Colon (tissue), 2 donors: ENCODE data around the gene SPNS3.

ENCODE experiments used
- FAIRE-seq: peaks from 2 replicates; lab custom pipeline; 2012; peaks lifted over from hg19 to GRCh38; lab: Jason Lieb, UNC
- donor health status: control.
- donor health status: control.

SPNS3 gene, protein sequence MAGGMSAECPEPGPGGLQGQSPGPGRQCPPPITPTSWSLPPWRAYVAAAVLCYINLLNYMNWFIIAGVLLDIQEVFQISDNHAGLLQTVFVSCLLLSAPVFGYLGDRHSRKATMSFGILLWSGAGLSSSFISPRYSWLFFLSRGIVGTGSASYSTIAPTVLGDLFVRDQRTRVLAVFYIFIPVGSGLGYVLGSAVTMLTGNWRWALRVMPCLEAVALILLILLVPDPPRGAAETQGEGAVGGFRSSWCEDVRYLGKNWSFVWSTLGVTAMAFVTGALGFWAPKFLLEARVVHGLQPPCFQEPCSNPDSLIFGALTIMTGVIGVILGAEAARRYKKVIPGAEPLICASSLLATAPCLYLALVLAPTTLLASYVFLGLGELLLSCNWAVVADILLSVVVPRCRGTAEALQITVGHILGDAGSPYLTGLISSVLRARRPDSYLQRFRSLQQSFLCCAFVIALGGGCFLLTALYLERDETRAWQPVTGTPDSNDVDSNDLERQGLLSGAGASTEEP

DNA sequence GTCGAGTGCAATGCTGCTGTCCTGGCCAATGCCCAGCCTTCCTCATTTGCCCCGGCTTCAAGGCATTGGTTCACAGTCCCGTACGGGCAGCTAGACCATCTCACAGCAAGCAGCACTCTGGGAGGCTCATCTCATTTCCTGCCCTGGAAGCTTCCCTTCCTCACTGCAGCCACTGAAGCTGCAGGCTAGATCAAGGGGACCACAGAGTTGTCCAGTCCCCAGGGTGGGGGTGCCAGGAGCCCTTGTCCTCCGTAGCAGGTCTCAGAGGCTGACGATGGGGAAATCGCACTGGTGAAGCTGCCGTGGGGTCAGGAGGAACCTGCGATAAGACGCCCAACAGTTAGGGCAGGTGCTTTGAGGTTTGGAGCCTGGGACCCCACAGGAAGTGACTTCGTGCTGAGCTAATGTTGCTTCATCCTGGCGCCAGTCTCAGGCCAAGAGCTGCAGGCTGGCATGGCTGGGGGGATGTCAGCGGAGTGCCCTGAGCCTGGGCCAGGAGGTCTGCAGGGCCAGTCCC is at the start of gene SPNS3:
SPNS3 (plus strand) TSS at position 426 of the 517 bp plus-strand sequence; CDS start at position 454, 28 bp downstream.
- FAIRE-seq: no peak

DNA sequence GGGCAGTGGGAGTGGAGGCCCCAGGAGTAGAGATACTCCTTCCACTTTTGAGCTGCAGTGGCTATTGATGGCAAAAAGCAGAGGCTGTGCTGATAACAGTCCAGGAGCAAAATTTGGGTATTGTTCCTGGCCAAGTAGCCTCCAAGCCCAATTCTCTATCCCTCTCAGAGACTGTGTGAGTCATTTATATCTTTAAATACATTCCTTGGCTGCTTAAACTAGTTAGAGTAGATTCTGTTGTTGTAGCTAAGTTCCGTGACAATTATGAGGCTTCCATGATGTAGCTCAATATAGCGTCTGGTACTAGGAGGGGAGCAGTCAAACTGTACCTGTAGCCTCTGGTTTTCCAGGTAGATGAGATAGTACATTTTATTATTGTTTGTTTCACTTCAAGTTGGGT is 47.3 kb upstream of the SPNS3 start:
- no peak for FAIRE-seq

DNA sequence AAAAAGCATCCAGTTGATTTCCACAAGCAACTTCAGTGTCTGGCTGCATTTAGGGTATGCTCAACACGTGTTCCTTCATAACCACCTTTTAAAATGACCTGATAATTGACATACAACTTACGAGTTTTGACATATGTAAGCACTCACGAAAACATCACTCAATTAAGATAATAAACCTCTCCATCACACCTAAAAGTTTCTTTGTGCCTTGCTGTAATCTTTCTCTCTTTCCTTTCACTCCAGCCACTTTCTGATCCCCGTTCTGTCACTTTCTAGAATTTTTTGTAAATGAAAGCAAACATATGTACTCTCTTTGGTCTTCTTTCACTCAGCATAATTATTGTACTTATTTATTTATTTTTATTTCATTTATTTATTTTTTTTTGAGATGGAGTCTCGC is 46.6 kb upstream of the SPNS3 start:
- no peak for FAIRE-seq

DNA sequence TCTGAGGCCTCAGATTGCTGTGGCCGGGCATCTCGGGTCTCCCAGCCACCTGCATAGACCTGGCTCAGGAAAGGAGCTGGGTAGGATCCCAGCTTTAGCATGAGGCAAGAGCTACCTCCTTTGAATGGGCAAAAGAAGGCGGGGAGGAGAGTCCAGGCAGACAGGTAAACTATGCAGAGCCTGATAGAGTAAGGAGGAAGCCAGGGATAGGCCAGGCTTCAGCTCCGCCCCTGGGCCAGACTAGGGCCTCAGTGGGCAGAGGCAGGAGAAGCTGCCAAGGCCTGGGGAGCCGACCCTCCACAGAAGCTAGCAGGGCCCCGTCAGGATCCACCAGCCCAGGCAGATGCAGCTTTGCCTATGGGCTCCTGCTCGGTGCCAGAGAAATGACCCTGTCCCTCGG is 44.7 kb upstream of the SPNS3 start:
- FAIRE-seq: no peak

DNA sequence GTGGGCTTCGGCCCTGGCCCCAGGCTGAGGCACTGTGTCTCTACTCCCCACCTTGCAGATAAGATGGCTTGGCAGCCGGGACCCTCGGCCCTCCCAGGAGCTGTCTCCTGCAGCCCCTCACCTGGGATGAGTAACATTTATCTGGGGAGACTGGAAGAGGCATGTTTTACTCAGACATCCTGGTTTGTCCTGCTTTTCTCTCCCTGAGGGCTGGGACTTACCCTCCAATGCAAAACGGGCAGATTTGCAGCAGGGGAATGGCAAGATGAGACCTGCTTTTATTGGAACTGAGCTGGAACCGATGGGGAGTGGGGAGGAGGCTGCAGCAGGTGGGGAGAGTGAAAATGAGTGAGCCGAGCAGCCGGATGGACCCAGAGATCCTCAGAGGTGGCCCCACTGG is 39.9 kb upstream of the SPNS3 start:
- no peak for FAIRE-seq

DNA sequence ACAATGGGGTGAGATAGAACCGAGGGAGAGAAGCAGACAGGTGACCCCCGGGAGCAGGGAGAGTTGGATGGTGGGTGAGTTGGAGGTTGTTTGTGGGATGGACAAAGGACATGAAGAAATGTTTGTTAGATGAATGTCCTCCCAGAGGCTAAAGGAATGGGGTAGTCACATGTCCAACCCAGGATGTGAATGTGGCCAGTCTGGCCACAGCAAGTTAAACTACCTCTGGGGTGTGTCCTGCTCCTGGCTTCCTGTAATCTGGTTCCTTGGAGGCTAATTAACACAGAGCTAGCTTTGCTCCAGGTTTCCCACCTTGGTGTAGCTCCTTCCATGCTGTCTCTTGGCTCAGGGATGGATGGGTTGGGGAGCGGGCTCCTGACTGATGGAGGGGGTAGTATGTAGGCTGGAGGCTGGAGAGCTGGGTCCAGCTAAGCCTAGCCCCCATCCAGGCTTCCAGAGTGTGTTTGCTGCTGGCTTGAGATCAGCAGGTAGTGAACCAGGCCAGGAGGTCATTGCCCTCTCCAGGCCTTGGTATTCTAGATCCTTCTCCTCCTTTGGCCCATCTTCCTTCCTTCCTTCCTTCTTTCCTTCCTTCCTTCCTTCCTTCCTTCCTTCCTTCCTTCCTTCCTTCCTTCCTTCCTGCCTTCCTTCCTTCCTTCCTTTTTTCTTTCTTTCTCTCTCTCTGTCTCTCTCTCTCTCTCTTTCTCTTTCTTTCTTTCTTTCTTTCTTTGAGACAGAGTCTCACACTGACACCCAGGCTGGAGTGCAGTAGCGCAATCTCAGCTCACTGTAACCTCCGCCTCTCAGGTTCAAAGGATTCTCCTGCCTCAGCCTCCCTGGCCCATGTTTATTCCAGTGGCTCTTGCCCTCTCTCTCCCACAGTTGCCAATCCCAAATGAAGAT is 39.3 kb upstream of the SPNS3 start:
- no peak for FAIRE-seq

DNA sequence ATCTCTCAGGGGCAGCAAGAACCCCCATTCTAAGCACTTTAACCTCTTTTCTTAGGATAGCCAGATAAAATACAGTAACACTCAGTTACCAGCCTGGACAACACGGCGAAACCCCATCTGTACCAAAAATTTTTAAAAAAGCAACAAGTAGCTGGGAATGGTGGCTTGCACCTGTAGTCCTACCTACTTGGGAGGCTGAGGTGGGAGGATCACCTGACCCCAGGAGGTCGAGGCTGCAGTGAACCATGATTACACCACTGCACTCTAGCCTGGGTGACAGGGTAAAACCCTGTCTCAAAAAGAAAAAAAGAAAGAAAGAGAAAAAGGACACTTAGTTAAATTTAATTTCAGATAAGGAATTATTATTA is 38.6 kb upstream of the SPNS3 start:
- FAIRE-seq: no peak

DNA sequence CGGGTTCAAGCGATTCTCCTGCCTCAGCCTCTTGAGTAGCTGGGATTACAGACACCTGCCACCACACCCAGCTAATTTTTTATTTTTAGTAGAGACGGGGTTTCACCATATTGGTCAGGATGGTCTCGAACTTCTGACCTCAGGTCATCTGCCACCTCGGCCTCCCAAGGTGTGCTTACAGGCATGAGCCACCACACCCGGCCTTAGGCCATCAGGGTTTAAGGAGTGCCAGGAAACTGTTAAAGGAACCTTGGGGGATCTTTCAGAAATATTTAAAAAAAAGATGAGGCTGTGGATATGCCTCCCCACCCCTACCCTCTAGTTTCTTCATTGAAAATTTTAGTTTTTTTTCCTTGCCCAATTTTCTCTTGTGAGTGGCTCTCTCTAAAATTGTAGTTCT is 35.9 kb upstream of the SPNS3 start:
- no peak for FAIRE-seq

DNA sequence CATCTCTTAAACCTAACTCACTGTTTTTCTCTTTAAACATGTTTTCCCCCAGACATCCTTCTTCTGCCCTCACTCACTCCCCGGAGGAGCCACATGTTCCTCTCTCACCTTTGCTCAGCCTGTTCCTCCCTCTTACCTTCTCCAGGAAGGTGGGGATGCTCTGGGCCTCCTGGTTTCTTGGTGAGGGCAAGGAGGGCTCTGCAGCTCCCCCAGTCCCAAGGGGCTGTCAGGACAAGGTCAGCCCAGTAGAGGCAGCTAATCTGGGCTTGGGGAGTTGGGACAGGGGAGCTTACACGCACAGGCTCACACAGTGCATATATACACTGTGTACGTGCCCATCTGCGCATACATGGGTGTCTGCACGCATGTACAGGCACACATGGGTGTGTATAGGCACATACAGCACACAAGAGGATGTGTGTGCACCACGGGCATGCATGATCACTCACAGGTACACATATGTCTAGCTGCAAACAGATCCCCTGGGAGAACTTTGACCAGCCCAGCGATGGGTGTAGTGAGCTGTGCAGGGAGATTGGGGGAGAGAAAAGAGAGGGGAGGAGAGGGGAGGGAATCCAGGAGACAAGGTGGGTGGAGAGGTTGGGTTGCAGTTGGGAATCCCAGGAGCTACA is 28.6 kb upstream of the SPNS3 start:
- FAIRE-seq: no peak

DNA sequence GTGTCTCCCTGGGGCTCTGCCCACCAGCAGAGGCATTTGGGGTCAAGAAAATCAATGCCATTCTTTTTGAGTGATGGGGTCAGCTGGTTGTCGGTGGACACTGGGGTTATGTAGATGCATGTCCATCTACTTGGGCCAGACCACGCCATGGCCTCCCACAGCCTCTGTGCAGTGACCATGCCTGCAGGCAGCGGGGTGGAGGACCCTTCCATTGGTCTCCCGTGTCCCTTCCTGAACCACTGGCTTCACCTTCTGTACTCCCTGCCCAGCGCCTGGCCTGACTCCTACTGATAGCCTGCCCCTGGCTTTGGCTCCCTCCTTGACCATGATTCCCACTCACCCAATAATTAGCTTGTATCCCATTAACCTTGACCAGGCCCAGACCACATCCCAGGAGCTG is 28.0 kb upstream of the SPNS3 start:
- FAIRE-seq: no peak

DNA sequence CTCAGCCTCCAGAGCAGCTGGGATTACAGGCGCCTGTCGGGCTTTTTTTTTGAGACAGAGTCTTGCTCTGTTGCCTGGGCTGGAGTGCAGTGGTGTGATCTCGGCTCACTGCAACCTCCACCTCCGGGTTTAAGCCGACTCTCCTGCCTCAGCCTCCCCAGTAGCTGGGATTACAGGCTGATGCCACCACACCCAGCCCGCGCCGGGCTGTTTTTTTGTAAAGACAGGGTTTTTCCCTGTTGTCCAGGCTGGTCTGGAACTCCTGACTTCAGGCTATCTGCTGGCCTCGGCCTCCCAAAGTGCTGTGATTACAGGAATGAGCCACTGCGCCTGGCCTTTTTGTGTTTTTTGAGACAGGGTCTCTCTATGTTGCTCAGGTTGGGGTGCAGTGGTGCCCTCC is 27.4 kb upstream of the SPNS3 start:
- FAIRE-seq: no peak

DNA sequence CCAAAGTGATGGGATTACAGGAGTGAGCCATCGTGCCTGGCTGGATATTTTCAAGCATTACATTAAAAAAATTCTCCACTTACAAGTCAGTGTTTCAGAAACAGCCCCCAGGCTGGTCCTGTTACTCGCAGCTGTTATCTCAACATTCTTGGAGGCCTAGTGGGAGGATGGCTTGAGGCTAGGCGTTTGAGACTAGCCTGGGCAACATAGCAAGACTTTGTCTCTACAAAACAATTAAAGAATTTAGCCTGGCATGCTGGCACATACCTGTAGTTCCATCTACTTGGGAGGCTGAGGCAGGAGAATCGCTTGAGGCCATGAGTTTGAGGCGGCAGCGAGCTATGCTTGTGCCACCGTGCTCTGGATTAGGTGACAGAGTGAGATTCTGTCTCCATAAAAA is 26.5 kb upstream of the SPNS3 start:
- no peak for FAIRE-seq

DNA sequence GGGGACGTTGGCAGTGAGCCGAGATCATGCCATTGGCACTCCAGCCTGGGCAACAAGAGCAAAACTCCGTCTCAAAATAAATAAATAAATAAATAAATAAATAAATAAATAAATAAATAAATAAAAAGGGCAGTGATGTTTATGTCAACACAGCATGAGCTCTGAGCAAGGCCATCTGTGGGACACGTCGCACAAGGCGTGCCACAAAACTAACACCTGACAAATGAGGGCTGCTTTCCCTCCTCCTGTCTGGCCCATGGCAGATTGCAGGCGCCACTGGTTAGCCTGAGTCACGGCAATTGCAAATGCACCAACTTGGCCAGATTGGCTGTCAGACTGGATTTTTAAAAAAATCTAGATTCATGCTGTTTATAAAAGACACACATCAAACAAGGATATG is 25.9 kb upstream of the SPNS3 start:
- no peak for FAIRE-seq

DNA sequence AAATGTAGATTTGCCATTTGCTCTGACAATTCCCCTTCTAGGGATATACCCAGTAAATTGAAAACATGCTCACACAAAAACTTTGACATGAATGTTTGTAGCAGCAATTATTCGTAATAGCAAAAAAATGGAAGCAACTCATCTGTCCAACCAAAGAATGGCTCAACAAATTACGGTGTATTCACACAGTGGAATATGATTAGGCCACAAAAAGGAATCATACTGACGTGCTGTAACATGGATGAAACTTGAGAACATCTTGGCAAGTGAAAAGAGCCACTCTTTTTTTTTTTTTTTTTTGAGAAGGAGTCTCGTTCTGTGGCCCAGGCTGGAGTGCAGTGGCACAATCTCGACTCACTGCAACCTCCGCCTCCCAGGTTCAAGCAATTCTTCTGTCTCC is 24.1 kb upstream of the SPNS3 start:
- no peak for FAIRE-seq

DNA sequence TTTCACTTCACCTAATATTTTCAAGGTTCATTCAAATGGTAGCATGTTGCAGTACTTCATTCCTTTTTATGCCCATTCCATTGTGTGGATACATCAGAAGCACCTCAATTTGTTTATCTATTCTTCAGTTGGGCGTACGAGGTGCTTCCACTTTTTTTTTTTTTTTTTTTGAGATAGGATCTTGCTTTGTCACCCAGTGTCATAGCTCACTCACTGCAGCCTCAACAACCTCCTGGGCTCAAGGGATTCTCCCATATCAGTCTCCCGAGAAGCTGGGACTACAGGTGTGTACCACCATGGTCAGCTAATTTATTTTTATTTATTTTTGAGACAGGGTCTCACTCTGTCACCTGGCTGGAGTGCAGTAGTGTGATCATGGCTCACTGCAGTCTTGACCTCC is 22.5 kb upstream of the SPNS3 start:
- FAIRE-seq: no peak

DNA sequence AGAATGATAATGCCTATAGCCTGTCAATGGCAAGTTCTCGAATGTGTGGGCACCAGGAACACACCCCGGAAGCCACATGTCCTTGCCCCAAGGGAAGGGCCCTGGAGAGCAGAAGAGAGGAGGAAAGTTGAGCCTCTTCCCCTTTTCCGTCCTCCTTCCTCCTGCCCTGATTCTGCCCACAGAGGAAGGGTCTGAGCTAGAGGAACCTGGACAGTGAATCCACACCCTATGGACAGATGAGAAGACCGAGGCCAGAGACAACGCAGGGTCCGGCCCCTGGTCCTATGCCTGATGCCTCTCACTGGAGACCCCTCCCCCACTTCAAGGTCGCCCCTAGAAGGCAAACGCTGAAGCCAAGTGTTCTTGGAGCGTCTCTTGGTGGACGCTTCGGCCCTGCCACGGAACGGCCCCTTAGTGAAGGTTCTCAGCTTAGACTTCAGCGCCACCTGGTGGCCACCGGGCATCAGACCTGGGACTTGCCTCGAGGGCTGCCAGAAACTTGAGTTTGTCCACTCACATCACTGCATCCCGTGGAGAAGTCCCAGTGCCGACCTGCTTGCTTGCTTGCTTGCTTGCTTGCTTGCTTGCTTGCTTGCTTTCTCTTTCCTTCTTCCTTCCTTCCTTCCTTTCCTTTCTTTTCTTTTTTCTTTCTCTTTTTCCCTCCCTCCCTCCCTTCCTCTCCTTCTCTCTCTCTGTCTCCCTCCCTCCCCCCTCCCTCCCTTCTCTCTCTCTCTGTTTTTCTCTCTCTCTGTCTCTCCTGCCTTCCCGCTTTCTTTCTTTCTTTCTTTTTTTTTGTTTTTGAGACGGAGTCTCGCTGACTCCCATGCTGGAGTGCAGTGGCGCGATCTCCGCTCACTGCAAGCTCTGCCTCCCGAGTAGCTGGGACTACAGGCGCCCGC is 20.6 kb upstream of the SPNS3 start:
- FAIRE-seq: no peak

DNA sequence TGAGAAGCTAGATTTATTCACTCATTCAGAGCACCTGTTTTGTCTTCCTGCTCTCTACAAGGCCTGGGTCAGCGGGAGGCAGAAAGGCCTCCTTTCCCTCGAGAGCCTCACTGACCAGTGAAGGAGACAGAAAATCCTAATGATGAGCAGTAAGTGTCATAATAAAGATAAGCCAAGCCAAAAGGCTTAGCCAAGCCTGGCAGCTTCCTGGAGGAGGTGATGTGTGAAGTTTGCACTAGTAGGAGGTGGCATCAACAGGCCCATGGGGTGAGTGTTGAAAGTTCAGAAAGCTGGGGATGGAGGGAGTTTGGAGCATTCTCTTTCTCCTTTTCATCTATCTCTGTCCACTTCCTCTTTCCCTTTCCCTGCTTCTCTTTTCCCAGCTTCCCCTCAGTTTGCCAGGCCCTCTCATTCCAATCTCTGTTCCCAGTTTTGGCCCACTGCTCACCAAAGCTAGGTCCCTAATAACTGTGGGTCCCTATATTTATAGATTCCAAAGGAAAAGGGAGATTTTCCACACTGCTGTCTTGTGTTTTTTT is 16.5 kb upstream of the SPNS3 start:
- no peak for FAIRE-seq

DNA sequence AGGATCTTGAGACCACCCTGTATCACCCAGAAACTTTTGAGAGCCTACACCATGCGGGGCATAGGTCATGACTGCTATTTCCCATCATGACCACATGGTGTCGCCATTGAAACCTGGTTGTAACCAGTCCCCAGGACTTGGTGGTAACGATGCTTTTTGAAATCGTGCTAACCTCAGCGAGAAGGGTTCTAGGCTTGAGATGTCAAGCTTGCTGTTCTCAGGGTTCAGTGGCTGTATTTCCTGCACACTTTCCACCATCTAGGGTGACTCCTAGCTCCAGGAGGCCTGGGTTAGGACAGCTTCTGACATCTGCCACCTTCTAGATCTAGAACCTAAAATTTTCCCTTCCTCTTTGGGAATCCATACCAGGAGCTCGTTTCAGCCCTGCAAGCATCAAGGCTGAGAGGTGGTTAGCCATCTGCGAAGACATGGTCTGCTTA is 13.0 kb upstream of the SPNS3 start:
- FAIRE-seq: no peak

DNA sequence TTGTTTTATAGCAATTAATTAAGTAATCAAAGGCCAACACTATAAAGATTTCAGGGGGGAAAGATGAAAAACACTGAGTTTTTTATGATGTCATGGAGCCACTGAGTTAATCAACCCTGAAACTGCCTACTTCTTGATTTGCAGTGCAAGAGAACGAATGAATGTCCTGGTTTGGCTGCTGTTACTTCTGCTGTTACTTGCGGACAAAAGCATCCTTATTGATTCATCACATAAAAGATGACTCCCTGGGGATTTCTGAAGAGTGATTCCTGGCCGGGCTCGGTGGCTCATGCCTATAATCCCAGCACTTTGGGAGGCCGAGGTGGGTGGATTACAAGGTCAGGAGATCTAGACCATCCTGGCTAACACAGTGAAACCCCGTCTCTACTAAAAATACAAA is 10.9 kb upstream of the SPNS3 start:
- FAIRE-seq: no peak

DNA sequence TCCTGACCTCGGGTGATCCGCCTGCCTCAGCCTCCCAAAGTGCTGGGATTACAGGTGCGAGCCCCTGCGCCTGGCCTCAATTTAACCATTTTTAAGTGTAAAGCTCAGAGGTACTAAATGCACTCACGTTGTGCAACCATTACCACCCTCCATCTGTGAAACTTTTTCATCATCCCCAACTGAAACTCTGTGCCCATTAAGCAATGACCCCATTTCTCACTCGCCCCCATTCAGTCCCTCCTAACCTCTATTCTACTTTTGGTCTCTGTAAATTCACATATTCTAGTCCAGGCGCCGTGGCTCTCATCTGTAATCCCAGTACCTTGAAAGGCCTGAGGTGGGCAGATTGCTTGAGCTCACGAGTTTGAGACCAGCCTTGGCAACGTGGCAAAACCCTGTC is 8.3 kb upstream of the SPNS3 start:
- no peak for FAIRE-seq
